ENCODE results near the gene SLC25A23.

- TF ChIP-seq POLR2AphosphoS5 (IDR thresholded peaks at IDR 0.05; ENCODE audit: low read depth, low read length) (no peak), CTCF (IDR thresholded peaks at IDR 0.05) (no peak), USF2 (IDR thresholded peaks at IDR 0.05; ENCODE audit: borderline replicate concordance, low read depth, low read length) (no peak), FOXM1 (IDR thresholded peaks at IDR 0.05; ENCODE audit: low read depth) (no peak), REST (IDR thresholded peaks at IDR 0.05; ENCODE audit: low read depth, low read length) (no peak), GABPA (IDR thresholded peaks at IDR 0.05; ENCODE audit: low read depth) (no peak), ZBTB33 (IDR thresholded peaks at IDR 0.05; ENCODE audit: borderline replicate concordance, low read depth) (no peak), EZH2phosphoT487 (IDR thresholded peaks at IDR 0.05; ENCODE audit: borderline replicate concordance, low read depth) (no peak), EP300 (IDR thresholded peaks at IDR 0.05; ENCODE audit: borderline replicate concordance in 1 of 2, low read depth in 1 of 2, low read length in 1 of 2) (no peak), RAD21 (IDR thresholded peaks at IDR 0.05; ENCODE audit: low read length) (no peak), RCOR1 (IDR thresholded peaks at IDR 0.05; ENCODE audit: low read length) (no peak), FOXJ3 (CRISPR knock-in tag; IDR thresholded peaks at IDR 0.05) (no peak), TAF1 (IDR thresholded peaks at IDR 0.05; ENCODE audit: borderline replicate concordance, low read depth, low read length) (no peak)
Measured at GRCh38 chr19:6489278-6490061, 29.9 kb upstream of the SLC25A23 start.
